Endothelial cell of umbilical vein (primary cell): ENCODE data around the gene CKS2. TPM values are rescaled to one million over a fixed set of nuclear protein-coding genes. Genes with fewer than 3 reads are reported as not detected.

Experiments
- BruUV-seq: library from RNA; stranded (reverse); fragments of 400-500 nt; replicated peaks from 2 replicates; lab custom pipeline; 2021; lab: Mats Ljungman, UMichigan
- CTCF ChIA-PET: fragments of 300-600, 350-600 bp; sonication (Branson Sonifier 250); formaldehyde crosslinking; loops from one replicate; lab custom pipeline; 2021; ENCODE audit warnings: antibody characterized with exemption, inconsistent platforms; lab: Charles Lee
- POLR2A ChIA-PET: fragments of 300-600, 350-600 bp; sonication (Branson Sonifier 250); formaldehyde crosslinking; loops from one replicate; lab custom pipeline; 2021; ENCODE audit warnings: antibody characterized with exemption, inconsistent platforms; lab: Charles Lee
- DNase-seq: peaks from one replicate; pipeline ENCODE4 v3.0.0-alpha.2; 2011; ENCODE audit warnings: low read depth, low spot score
- FAIRE-seq: peaks from 2 replicates; lab custom pipeline; 2011; peaks lifted over from hg19 to GRCh38; lab: Jason Lieb, UNC
- H2AFZ ChIP-seq: 2 replicates; pipeline ENCODE4 v1.6.0; 2012; ENCODE audit warnings: low read depth, low read length, control low read depth, inconsistent platforms
- H3K27ac ChIP-seq: 2 replicates; pipeline ENCODE4 v1.5.1; 2011; ENCODE audit warnings: low read depth, mild to moderate bottlenecking, control low read depth, low read length, moderate library complexity; ENCODE audit not compliant: insufficient read depth
- H3K27me3 ChIP-seq, 2 experiments: 2 replicates each; pipeline versions ENCODE4 v1.6.0 to v1.6.1; 2011; ENCODE audit warnings: low read length in 2 of 2, mixed read lengths in 1 of 2; ENCODE audit not compliant: control insufficient read depth in 2 of 2, insufficient read depth in 2 of 2
- H3K36me3 ChIP-seq, 2 experiments: 2 replicates in 1 of 2; 3 replicates in 1 of 2; pipeline ENCODE4 v1.5.1; 2011; ENCODE audit warnings: low read length in 2 of 2, mild to moderate bottlenecking in 1 of 2, moderate library complexity in 1 of 2; ENCODE audit not compliant: control insufficient read depth in 2 of 2, insufficient read depth in 2 of 2; ENCODE audit errors: extremely low read depth in 1 of 2
- H3K4me1 ChIP-seq: 3 replicates; pipeline ENCODE4 v1.5.1; 2011; ENCODE audit warnings: mild to moderate bottlenecking, low read length; ENCODE audit not compliant: control insufficient read depth, insufficient read depth; ENCODE audit errors: extremely low read depth
- H3K4me2 ChIP-seq: 2 replicates; pipeline ENCODE4 v1.6.1; 2011; ENCODE audit warnings: low read length, control low read depth, mixed read lengths; ENCODE audit not compliant: insufficient read depth
- H3K4me3 ChIP-seq, 3 experiments: fragments of 200-600 bp in 1 of 3; sonication (generic), shearing (Covaris generic) in 1 of 3; replicated peaks in 1 of 3; 2 replicates each; pipeline ENCODE4 v1.5.1; 2011 to 2016; ENCODE audit warnings: control low read depth in 3 of 3, low read length in 3 of 3, mild to moderate bottlenecking in 2 of 3, inconsistent platforms in 1 of 3, low read depth in 1 of 3, moderate library complexity in 1 of 3; ENCODE audit not compliant: insufficient read depth in 1 of 3
- H3K79me2 ChIP-seq: 2 replicates; pipeline ENCODE4 v1.6.0; 2012; ENCODE audit warnings: low read length, inconsistent platforms; ENCODE audit not compliant: control insufficient read depth, insufficient read depth
- H3K9ac ChIP-seq: replicated peaks from 2 replicates; pipeline ENCODE3; 2011; ENCODE audit warnings: low read length, control low read depth; ENCODE audit not compliant: insufficient read depth; ENCODE audit errors: extremely low read depth
- H3K9me1 ChIP-seq: replicated peaks from 3 replicates; pipeline ENCODE4 v1.6.0; 2011; ENCODE audit warnings: mild to moderate bottlenecking, low read length; ENCODE audit not compliant: control insufficient read depth, insufficient read depth; ENCODE audit errors: extremely low read depth
- H3K9me3 ChIP-seq: replicated peaks from 2 replicates; pipeline ENCODE4 v1.5.1; 2012; ENCODE audit warnings: low read length, inconsistent platforms; ENCODE audit not compliant: control insufficient read depth, insufficient read depth
- H4K20me1 ChIP-seq: replicated peaks from 2 replicates; pipeline ENCODE3; 2011; ENCODE audit warnings: mild to moderate bottlenecking, low read length; ENCODE audit not compliant: control insufficient read depth, insufficient read depth; ENCODE audit errors: extremely low read depth
- EZH2 ChIP-seq: IDR thresholded peaks from 2 replicates; pipeline ENCODE4 v1.6.1; 2012; ENCODE audit warnings: borderline replicate concordance, low read depth, mild to moderate bottlenecking, moderate library complexity, low read length, inconsistent platforms; ENCODE audit not compliant: severe bottlenecking
- FOS ChIP-seq: IDR thresholded peaks from 2 replicates; pipeline ENCODE4 v1.6.1; 2011; ENCODE audit warnings: mild to moderate bottlenecking, low read length, moderate library complexity, borderline replicate concordance; ENCODE audit not compliant: insufficient read depth
- GATA2 ChIP-seq: IDR thresholded peaks from 2 replicates; pipeline ENCODE4 v1.7.0; 2011; ENCODE audit warnings: low read depth, mild to moderate bottlenecking, moderate library complexity, mixed read lengths, low read length; ENCODE audit not compliant: insufficient read length, insufficient read depth
- JUN ChIP-seq: IDR thresholded peaks from 2 replicates; pipeline ENCODE4 v1.6.1; 2011; ENCODE audit warnings: borderline replicate concordance, low read depth; ENCODE audit not compliant: insufficient read length, insufficient read depth
- MYC ChIP-seq: IDR thresholded peaks from one replicate; pipeline ENCODE4 v1.6.1; 2011; ENCODE audit warnings: mild to moderate bottlenecking, low read depth, low read length
- POLR2A ChIP-seq: IDR thresholded peaks from 2 replicates; pipeline ENCODE4 v1.6.1; 2012; ENCODE audit warnings: low read depth, mild to moderate bottlenecking, control low read depth, low read length
- POLR2AphosphoS5 ChIP-seq: IDR thresholded peaks from 2 replicates; pipeline ENCODE4 v1.6.1; 2012; ENCODE audit warnings: low read depth, mild to moderate bottlenecking, control low read depth, low read length, moderate library complexity; ENCODE audit not compliant: insufficient read depth
- dilution Hi-C: fragments of 300-500 bp; cut with MboI; formaldehyde crosslinking; loops from one replicate; pipeline ENCODE4 v1.15.0; 2019; ENCODE audit warnings: low sequenced_read_pairs; ENCODE audit not compliant: extremely low pct_ligation_motif_present
- intact Hi-C: fragments of 100-400 bp; cut with micrococcal nuclease; formaldehyde crosslinking; loops from one replicate; pipeline ENCODE4 v1.10.0; 2022
- polyA plus RNA-seq, 4 experiments: library from polyadenylated mRNA; depleted of rRNA in 3 of 4; stranded (reverse) in 3 of 4; unstranded in 1 of 4; fragments of >200 nt; gene quantifications; 2 replicates each; pipeline versions ENCODE4 v1.2.1 to v1.2.3, GENCODE V29; 2011 to 2012; ENCODE audit warnings: missing spikeins in 1 of 4
- total RNA-seq: library from RNA; stranded (reverse); gene quantifications from 2 replicates; pipeline ENCODE4 v1.2.3, GENCODE V29; 2021
- TF ChIP-seq, protein P1 (sequence below), 2 donors: IDR thresholded peaks; 1 replicate in 1 of 2; 2 replicates in 1 of 2; pipeline ENCODE4 v1.5.1; 2011; ENCODE audit warnings: low read length in 2 of 2, mild to moderate bottlenecking in 2 of 2, moderate library complexity in 2 of 2, control low read depth in 1 of 2, inconsistent platforms in 1 of 2, low read depth in 1 of 2; ENCODE audit not compliant: insufficient read depth in 1 of 2; ENCODE audit errors: extremely low read depth in 1 of 2
- TF ChIP-seq, protein P2 (sequence below): IDR thresholded peaks from 2 replicates; pipeline ENCODE4 v1.6.1; 2011; ENCODE audit not compliant: insufficient read depth, insufficient read length

The CKS2 gene
- total and polyA plus RNA-seq, 2 donors (not counting 3 experiments of a cell fraction or from before 2014, with no cell fraction given): 153 to 269 TPM

DNA sequence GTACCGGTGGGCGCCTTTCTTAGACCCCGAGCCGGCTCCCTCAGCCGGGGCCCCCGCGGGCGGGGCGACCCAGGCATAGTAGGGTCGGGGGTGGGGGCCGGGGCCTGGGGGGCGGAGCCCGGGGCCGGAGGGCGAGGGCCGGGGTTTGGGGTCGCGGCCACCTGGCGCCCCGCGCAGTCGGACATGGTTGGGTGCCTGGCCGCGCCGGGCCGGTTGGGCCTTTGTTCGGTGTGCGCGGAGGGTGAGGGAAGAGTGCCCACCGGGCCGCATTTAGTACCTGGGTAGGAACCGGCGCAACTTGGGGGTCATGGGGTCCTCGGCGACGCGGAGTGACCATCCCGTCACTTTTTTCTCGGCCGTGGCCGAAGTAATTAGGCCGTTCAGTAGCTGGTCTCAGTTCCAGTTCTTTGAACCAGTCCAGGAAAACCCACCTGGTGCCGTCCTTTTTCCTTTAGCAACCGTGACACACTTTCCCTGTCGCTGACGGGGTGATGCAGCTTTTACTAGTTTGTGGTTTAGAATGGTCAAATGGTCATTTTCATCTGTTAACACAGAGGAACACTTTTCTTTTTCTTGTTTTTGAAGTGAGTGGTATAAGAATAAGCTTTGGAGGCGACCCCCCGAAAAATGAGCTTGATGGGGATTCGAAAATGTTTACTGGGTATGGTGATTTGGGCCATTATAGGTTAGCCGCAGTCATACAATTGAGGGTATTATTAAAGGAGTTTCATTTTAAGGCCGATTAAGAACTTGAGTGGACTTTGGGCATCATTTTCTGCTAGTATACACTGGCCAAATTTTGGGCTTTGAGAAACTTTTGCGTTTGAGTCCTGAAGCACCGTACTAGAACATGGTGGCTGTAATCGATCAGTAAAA, 589 bp downstream of the CKS2 start:
- no peaks in the 10 kb centered on the region for H3K27me3 ChIP-seq
- H3K9me1 ChIP-seq: no peaks in the 10 kb centered on the region
- peak overlapping the region; percentile 97 for H3K4me2 ChIP-seq
- H3K9ac ChIP-seq: peak overlapping the region; percentile 94
- H3K79me2 ChIP-seq: peaks cover 55% of the 10 kb centered on the region
- H4K20me1 ChIP-seq: no peaks in the 10 kb centered on the region
- intact Hi-C loops (loop anchor here (1.0 to 10.0 kb wide), 3 partner anchors 158 to 924 kb away; partner anchors contain the start of gene SPIN1), dilution Hi-C loops (no loop called here)
- TF ChIP-seq GATA2: no peak
- TF ChIP-seq, protein P1, sequence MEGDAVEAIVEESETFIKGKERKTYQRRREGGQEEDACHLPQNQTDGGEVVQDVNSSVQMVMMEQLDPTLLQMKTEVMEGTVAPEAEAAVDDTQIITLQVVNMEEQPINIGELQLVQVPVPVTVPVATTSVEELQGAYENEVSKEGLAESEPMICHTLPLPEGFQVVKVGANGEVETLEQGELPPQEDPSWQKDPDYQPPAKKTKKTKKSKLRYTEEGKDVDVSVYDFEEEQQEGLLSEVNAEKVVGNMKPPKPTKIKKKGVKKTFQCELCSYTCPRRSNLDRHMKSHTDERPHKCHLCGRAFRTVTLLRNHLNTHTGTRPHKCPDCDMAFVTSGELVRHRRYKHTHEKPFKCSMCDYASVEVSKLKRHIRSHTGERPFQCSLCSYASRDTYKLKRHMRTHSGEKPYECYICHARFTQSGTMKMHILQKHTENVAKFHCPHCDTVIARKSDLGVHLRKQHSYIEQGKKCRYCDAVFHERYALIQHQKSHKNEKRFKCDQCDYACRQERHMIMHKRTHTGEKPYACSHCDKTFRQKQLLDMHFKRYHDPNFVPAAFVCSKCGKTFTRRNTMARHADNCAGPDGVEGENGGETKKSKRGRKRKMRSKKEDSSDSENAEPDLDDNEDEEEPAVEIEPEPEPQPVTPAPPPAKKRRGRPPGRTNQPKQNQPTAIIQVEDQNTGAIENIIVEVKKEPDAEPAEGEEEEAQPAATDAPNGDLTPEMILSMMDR (IDR thresholded peaks at IDR 0.05; ENCODE audit: extremely low read depth in 1 of 2, insufficient read depth in 1 of 2, low read depth in 1 of 2, low read length in 2 of 2): no peak
- TF ChIP-seq, protein P2, sequence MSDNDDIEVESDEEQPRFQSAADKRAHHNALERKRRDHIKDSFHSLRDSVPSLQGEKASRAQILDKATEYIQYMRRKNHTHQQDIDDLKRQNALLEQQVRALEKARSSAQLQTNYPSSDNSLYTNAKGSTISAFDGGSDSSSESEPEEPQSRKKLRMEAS: no peak
- TF ChIP-seq JUN: no peak
- no peak for TF ChIP-seq FOS
- TF ChIP-seq MYC: no peak
- no peak for TF ChIP-seq EZH2
- TF ChIP-seq POLR2A: no peak
- TF ChIP-seq POLR2AphosphoS5: no peak
- H3K4me1 ChIP-seq: peaks cover 28% of the 10 kb centered on the region
- TSS peak; percentile 33 for BruUV-seq
- FAIRE-seq (no peak), DNase-seq (peak; percentile 23)
- peak overlapping the region; percentile 70 to 98 (median 97) for H3K4me3 ChIP-seq
- peaks cover 0 to 13% of the 10 kb centered on the region in 2 experiments for H3K36me3 ChIP-seq
- CTCF ChIA-PET: interaction anchor here (1.0 kb wide), 1 partner anchor 237 kb away, joined by 4 read pairs; no protein-coding TSS in a partner anchor
- POLR2A ChIA-PET: interaction anchor here (0.8 kb wide), 1 partner anchor 158 kb away, joined by 3 read pairs; no protein-coding TSS in a partner anchor
- H3K9me3 ChIP-seq: no peaks in the 10 kb centered on the region
- peak overlapping the region; percentile 85 for H3K27ac ChIP-seq
- no peak overlapping the region for H2AFZ ChIP-seq
